GM12878 (cell line): ENCODE results near the gene MRAP2.

ENCODE experiments used
- ASH2L ChIP-seq: fragments of 300-600, 200-600 bp; sonication (generic); IDR thresholded peaks from 2 replicates; pipeline ENCODE4 v1.6.1; 2017; ENCODE audit warnings: low read depth, mild to moderate bottlenecking, borderline replicate concordance
- CHD1 ChIP-seq: IDR thresholded peaks from 2 replicates; pipeline ENCODE4 v1.6.1; 2012; ENCODE audit warnings: low read depth, low read length, improper control_type of control experiment
- CTCF ChIP-seq, 3 experiments: IDR thresholded peaks in 2 of 3; conservative IDR thresholded peaks in 1 of 3; 2 replicates each; pipeline ENCODE4 v1.5.1; 2011; ENCODE audit warnings: low read depth in 3 of 3, low read length in 3 of 3, mild to moderate bottlenecking in 3 of 3, control low read depth in 2 of 3, moderate library complexity in 2 of 3, inconsistent platforms in 1 of 3, mixed read lengths in 1 of 3; ENCODE audit not compliant: control insufficient read depth in 2 of 3, insufficient read depth in 1 of 3; ENCODE audit errors: extremely low read depth in 1 of 3
- CUX1 ChIP-seq: IDR thresholded peaks from 2 replicates; pipeline ENCODE4 v1.6.1; 2012; ENCODE audit warnings: improper control_type of control experiment, low read depth, low read length; ENCODE audit not compliant: insufficient replicate concordance
- EP300 ChIP-seq, 2 experiments: fragments of 150-350 bp in 1 of 2; IDR thresholded peaks; 2 replicates each; pipeline ENCODE4 v1.6.1; 2011 to 2012; ENCODE audit warnings: low read depth in 2 of 2, low read length in 2 of 2, borderline replicate concordance in 1 of 2, improper control_type of control experiment in 1 of 2, inconsistent platforms in 1 of 2; ENCODE audit not compliant: control insufficient read depth in 1 of 2
- JUND ChIP-seq: IDR thresholded peaks from 2 replicates; pipeline ENCODE4 v1.6.1; 2012; ENCODE audit warnings: low read depth, mild to moderate bottlenecking, low read length, improper control_type of control experiment, moderate library complexity
- KDM1A ChIP-seq: fragments of 200-600 bp; sonication (generic); IDR thresholded peaks from 2 replicates; pipeline ENCODE4 v1.6.1; 2016; ENCODE audit warnings: borderline replicate concordance
- NFIC ChIP-seq: IDR thresholded peaks from 2 replicates; pipeline ENCODE4 v1.6.1; 2012; ENCODE audit warnings: low read depth, mild to moderate bottlenecking, inconsistent platforms, low read length, moderate library complexity
- POLR2A ChIP-seq: IDR thresholded peaks from 2 replicates; pipeline ENCODE4 v1.6.1; 2011; ENCODE audit warnings: low read depth, mild to moderate bottlenecking, low read length
- POLR2AphosphoS5 ChIP-seq: IDR thresholded peaks from 2 replicates; pipeline ENCODE4 v1.6.1; 2011; ENCODE audit warnings: mild to moderate bottlenecking, low read length, inconsistent platforms
- SMARCA5 ChIP-seq: fragments of 450-650 bp; IDR thresholded peaks from 2 replicates; pipeline ENCODE4 v1.6.1; 2017; ENCODE audit warnings: mild to moderate bottlenecking
- YY1 ChIP-seq: IDR thresholded peaks from 2 replicates; pipeline ENCODE4 v1.6.1; 2011; ENCODE audit warnings: low read depth, mild to moderate bottlenecking, low read length
- ZNF274 ChIP-seq: IDR thresholded peaks from one replicate; pipeline ENCODE4 v1.8.0; 2011; ENCODE audit not compliant: insufficient read length, insufficient read depth
- ZSCAN29 ChIP-seq: fragments of 450-650 bp; IDR thresholded peaks from 2 replicates; pipeline ENCODE4 v1.6.1; 2017; ENCODE audit warnings: mild to moderate bottlenecking, moderate library complexity

- no peak for TF ChIP-seq CTCF (IDR thresholded peaks at IDR 0.05 in 2 of 3, conservative IDR thresholded peaks at IDR 0.05 in 1 of 3; ENCODE audit: control insufficient read depth in 2 of 3, extremely low read depth in 1 of 3, insufficient read depth in 1 of 3, low read depth in 3 of 3, low read length in 3 of 3)
- TF ChIP-seq KDM1A: no peak
- no peak for TF ChIP-seq CHD1
- no peak for TF ChIP-seq POLR2AphosphoS5
- no peak for TF ChIP-seq YY1
- TF ChIP-seq POLR2A: no peak
- TF ChIP-seq SMARCA5: no peak
- TF ChIP-seq CUX1: no peak
- no peak for TF ChIP-seq ZNF274
- no peak for TF ChIP-seq ASH2L
- TF ChIP-seq ZSCAN29: no peak
- TF ChIP-seq NFIC: no peak
- no peak for TF ChIP-seq JUND
- TF ChIP-seq EP300 (IDR thresholded peaks at IDR 0.05; ENCODE audit: borderline replicate concordance in 1 of 2, control insufficient read depth in 1 of 2, low read depth in 2 of 2, low read length in 2 of 2): no peak
These were observed 10.0 kb downstream of the MRAP2 start for GRCh38 chr6:84043555-84043954.
